Caco-2 (cell line): Measurements from ENCODE around the gene SPOCK1. TPM values are rescaled to one million over a fixed set of nuclear protein-coding genes. Genes with fewer than 3 reads are reported as not detected.

Source experiments
- BruUV-seq: library from RNA; stranded (reverse); fragments of 400-500 nt; replicated peaks from 2 replicates; lab custom pipeline; 2021; lab: Mats Ljungman, UMichigan
- CTCF ChIA-PET: fragments of 300-600 bp; sonication (Branson Sonifier 250); formaldehyde crosslinking; loops from one replicate; lab custom pipeline; 2022; ENCODE audit warnings: antibody characterized with exemption; lab: Charles Lee
- POLR2A ChIA-PET: fragments of 300-600 bp; sonication (Branson Sonifier 250); formaldehyde crosslinking; loops from one replicate; lab custom pipeline; 2022; ENCODE audit warnings: antibody characterized with exemption; lab: Charles Lee
- DNase-seq, 2 experiments: peaks; one replicate each; pipeline versions ENCODE4 v3.0.0 to v3.0.0-alpha.2; 2020 to 2022
- H3K27me3 ChIP-seq: replicated peaks from 2 replicates; pipeline ENCODE4 v1.6.0; 2011; ENCODE audit warnings: low read length; ENCODE audit not compliant: control insufficient read depth, insufficient read depth
- H3K36me3 ChIP-seq: 2 replicates; pipeline ENCODE4 v1.5.1; 2011; ENCODE audit warnings: low read length; ENCODE audit not compliant: control insufficient read depth, insufficient read depth
- H3K4me1 ChIP-seq: fragments of 250-450 bp; sonication (Bioruptor Pico); 2 replicates; pipeline ENCODE4 v1.5.1; 2020; ENCODE audit warnings: mild to moderate bottlenecking
- H3K4me3 ChIP-seq: 2 replicates; pipeline ENCODE4 v1.5.1; 2011; ENCODE audit warnings: low read depth, mild to moderate bottlenecking, control low read depth, low read length
- H3K9me3 ChIP-seq: fragments of 250-450 bp; sonication (Bioruptor Pico); 2 replicates; pipeline ENCODE4 v1.5.1; 2020; ENCODE audit warnings: mild to moderate bottlenecking, moderate library complexity
- H3K27ac Mint-ChIP-seq: one replicate; pipeline ENCODE4 v1.8.0; 2022; ENCODE audit warnings: mixed read lengths; ENCODE audit not compliant: unreplicated experiment
- H3K27me3 Mint-ChIP-seq: one replicate; pipeline ENCODE4 v1.8.0; 2022; ENCODE audit warnings: mixed read lengths; ENCODE audit not compliant: insufficient read depth, unreplicated experiment
- H3K36me3 Mint-ChIP-seq: one replicate; pipeline ENCODE4 v1.8.0; 2022; ENCODE audit warnings: mild to moderate bottlenecking, mixed read lengths; ENCODE audit not compliant: insufficient read depth, unreplicated experiment
- H3K4me1 Mint-ChIP-seq: one replicate; pipeline ENCODE4 v1.8.0; 2022; ENCODE audit warnings: low read depth, mixed read lengths; ENCODE audit not compliant: unreplicated experiment
- H3K4me3 Mint-ChIP-seq: one replicate; pipeline ENCODE4 v1.8.0; 2022; ENCODE audit warnings: mild to moderate bottlenecking, moderate library complexity, mixed read lengths; ENCODE audit not compliant: unreplicated experiment
- H3K9me3 Mint-ChIP-seq: one replicate; pipeline ENCODE4 v1.8.0; 2022; ENCODE audit warnings: mixed read lengths; ENCODE audit not compliant: unreplicated experiment
- CTCF ChIP-seq, 2 experiments: fragments of 200-600 bp in 1 of 2; IDR thresholded peaks; 1 replicate in 1 of 2; 2 replicates in 1 of 2; pipeline versions ENCODE4 v1.5.1 to v1.8.0; 2011 to 2022; ENCODE audit warnings: antibody characterized with exemption in 1 of 2, control low read depth in 1 of 2, inconsistent platforms in 1 of 2, low read depth in 1 of 2, low read length in 1 of 2, mild to moderate bottlenecking in 1 of 2, moderate library complexity in 1 of 2; ENCODE audit not compliant: insufficient read depth in 1 of 2, severe bottlenecking in 1 of 2, unreplicated experiment in 1 of 2
- intact Hi-C: fragments of 100-400 bp; cut with micrococcal nuclease; formaldehyde crosslinking; loops from one replicate; pipeline ENCODE4 v1.10.0; 2022; ENCODE audit not compliant: unreplicated experiment
- total RNA-seq: library from RNA; stranded (reverse); gene quantifications from 2 replicates; pipeline ENCODE4 v1.2.3, GENCODE V29; 2022

Gene SPOCK1
- total RNA-seq, 1 experiment from 2014 or later = not detected

GRCh38 chr5:137209232-137209809, 289.8 kb downstream of the SPOCK1 start:
- Mint-ChIP-seq H3K36me3 (no peaks in the 10 kb centered on the region), H3K27ac (no peak overlapping the region), H3K4me3 (no peak overlapping the region), H3K4me1 (peaks cover 2% of the 10 kb centered on the region), H3K27me3 (peaks cover 21% of the 10 kb centered on the region), H3K9me3 (no peaks in the 10 kb centered on the region)
- TF ChIP-seq CTCF (IDR thresholded peaks at IDR 0.05; ENCODE audit: insufficient read depth in 1 of 2, low read depth in 1 of 2, low read length in 1 of 2, severe bottlenecking in 1 of 2, unreplicated experiment in 1 of 2) = no peak
- Histone ChIP-seq H3K36me3 (no peaks in the 10 kb centered on the region), H3K9me3 (no peaks in the 10 kb centered on the region), H3K27me3 (no peaks in the 10 kb centered on the region), H3K4me1 (no peaks in the 10 kb centered on the region; the same call in 1 of the 2 replicates), H3K4me3 (no peak overlapping the region)
- intact Hi-C loops = no loop called here
- ChIA-PET POLR2A (no interaction called here), CTCF (no interaction called here)
- no peak for DNase-seq
- BruUV-seq = no TSS peak

- H3K27ac Mint-ChIP-seq = no peak overlapping the region
- peaks cover 21% of the 10 kb centered on the region for H3K27me3 Mint-ChIP-seq
- H3K9me3 Mint-ChIP-seq = no peaks in the 10 kb centered on the region
- Histone ChIP-seq H3K9me3 (no peaks in the 10 kb centered on the region), H3K27me3 (no peaks in the 10 kb centered on the region), H3K4me1 (no peaks in the 10 kb centered on the region), H3K4me3 (no peak overlapping the region), H3K36me3 (no peaks in the 10 kb centered on the region)
- CTCF ChIA-PET = no interaction called here
- TF ChIP-seq CTCF (IDR thresholded peaks at IDR 0.05; ENCODE audit: insufficient read depth in 1 of 2, low read depth in 1 of 2, low read length in 1 of 2, severe bottlenecking in 1 of 2, unreplicated experiment in 1 of 2) = no peak
- no peaks in the 10 kb centered on the region for H3K4me1 Mint-ChIP-seq
- BruUV-seq = no TSS peak
- no peak for DNase-seq
- POLR2A ChIA-PET = no interaction called here
- intact Hi-C loops = no loop called here
- no peaks in the 10 kb centered on the region for H3K36me3 Mint-ChIP-seq
- no peak overlapping the region for H3K4me3 Mint-ChIP-seq
Measured at GRCh38 chr5:137207023-137207760, 291.9 kb downstream of the SPOCK1 start.

- intact Hi-C loops = no loop called here
- no peak for TF ChIP-seq CTCF (IDR thresholded peaks at IDR 0.05; ENCODE audit: insufficient read depth in 1 of 2, low read depth in 1 of 2, low read length in 1 of 2, severe bottlenecking in 1 of 2, unreplicated experiment in 1 of 2)
- H3K27ac Mint-ChIP-seq = no peak overlapping the region
- CTCF ChIA-PET = no interaction called here
- DNase-seq = no peak
- H3K4me3 Mint-ChIP-seq = no peak overlapping the region
- no TSS peak for BruUV-seq
- H3K9me3 Mint-ChIP-seq = no peaks in the 10 kb centered on the region
- POLR2A ChIA-PET = no interaction called here
- Histone ChIP-seq H3K4me3 (no peak overlapping the region), H3K4me1 (no peaks in the 10 kb centered on the region), H3K9me3 (no peaks in the 10 kb centered on the region), H3K36me3 (no peaks in the 10 kb centered on the region), H3K27me3 (no peaks in the 10 kb centered on the region)
- no peaks in the 10 kb centered on the region for H3K4me1 Mint-ChIP-seq
- H3K36me3 Mint-ChIP-seq = no peaks in the 10 kb centered on the region
- peaks cover 21% of the 10 kb centered on the region for H3K27me3 Mint-ChIP-seq
Measured at GRCh38 chr5:137206030-137206715, 293.0 kb downstream of the SPOCK1 start.
